Mucosa of rectum (tissue), 2 donors: ENCODE results near the gene BRAT1.
"Not testable (repeated sequence)": the region's sequence is repeated elsewhere in the genome, so short reads cannot be mapped to it uniquely, and the experiment has no call there.

ENCODE experiments used
- H3K27ac ChIP-seq, 2 donors: one replicate each; pipeline ENCODE4 v1.7.0; 2013; ENCODE audit warnings: inconsistent platforms in 2 of 2, low read depth in 2 of 2, low read length in 2 of 2
- H3K27me3 ChIP-seq, 2 donors: one replicate each; pipeline ENCODE4 v1.7.0; 2013; ENCODE audit warnings: low read length in 2 of 2; ENCODE audit not compliant: control insufficient read depth in 2 of 2, insufficient read depth in 2 of 2
- H3K36me3 ChIP-seq, 2 donors: one replicate each; pipeline ENCODE4 v1.7.0; 2013; ENCODE audit warnings: low read length in 2 of 2; ENCODE audit not compliant: control insufficient read depth in 2 of 2, insufficient read depth in 2 of 2
- H3K4me1 ChIP-seq, 2 donors: one replicate each; pipeline ENCODE4 v1.7.0; 2013; ENCODE audit warnings: low read length in 2 of 2, mild to moderate bottlenecking in 1 of 2; ENCODE audit not compliant: control insufficient read depth in 2 of 2, insufficient read depth in 2 of 2
- H3K4me3 ChIP-seq, 2 donors: one replicate each; pipeline ENCODE4 v1.7.0; 2013; ENCODE audit warnings: low read length in 2 of 2
- H3K9ac ChIP-seq, 2 donors: one replicate each; pipeline ENCODE4 v1.7.0; 2013; ENCODE audit warnings: low read length in 2 of 2, low read depth in 1 of 2, mild to moderate bottlenecking in 1 of 2
- H3K9me3 ChIP-seq, 2 donors: one replicate each; pipeline ENCODE4 v1.7.0; 2013; ENCODE audit warnings: low read length in 2 of 2; ENCODE audit not compliant: control insufficient read depth in 2 of 2
- donor health status: healthy.
- donor health status: Normal muscosa, but diverticular disease.

BRAT1 gene

DNA sequence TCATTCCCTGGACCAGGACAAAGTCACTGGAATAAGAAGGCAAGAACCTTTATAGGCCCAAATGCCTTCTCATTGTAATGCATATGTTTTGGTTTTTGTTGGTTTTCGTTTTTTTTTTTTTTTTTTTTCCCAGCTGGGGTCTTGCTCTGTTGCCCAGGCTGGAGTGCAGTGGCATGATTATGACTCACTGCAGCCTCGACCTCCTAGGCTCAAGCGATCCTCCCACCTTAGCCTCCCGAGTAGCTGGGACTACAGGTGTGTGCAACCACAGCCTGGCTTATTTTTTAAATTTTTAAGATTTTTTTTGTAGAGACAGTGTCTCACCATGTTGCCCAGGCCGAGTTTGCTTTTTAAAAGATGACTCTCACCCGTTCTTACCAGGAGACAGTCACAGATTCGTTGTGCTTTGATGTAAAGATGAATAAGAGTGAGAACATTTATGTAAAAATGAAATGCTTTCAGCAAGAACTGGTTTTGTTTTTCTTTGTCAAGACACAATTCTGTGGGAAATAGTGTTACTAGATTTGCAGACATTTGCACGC, 11.1 kb upstream of the BRAT1 start:
- Histone ChIP-seq H3K36me3 (peaks cover 1 to 8% of the 10 kb centered on the region in 2 donors), H3K9me3 (no peaks in the 10 kb centered on the region), H3K27me3 (no peaks in the 10 kb centered on the region), H3K4me1 (peaks cover 14 to 19% of the 10 kb centered on the region in 2 donors), H3K27ac (no peak overlapping the region), H3K9ac (no peak overlapping the region), H3K4me3 (no peak overlapping the region)

- Histone ChIP-seq H3K27me3 (no peaks in the 10 kb centered on the region), H3K4me1 (peaks cover 17 to 22% of the 10 kb centered on the region in 2 donors), H3K9me3 (no peaks in the 10 kb centered on the region), H3K27ac (peak overlapping the region; percentile 40 to 54), H3K9ac (peak overlapping the region in 1 of 2 donors; percentile 15), H3K4me3 (peak overlapping the region in 1 of 2 donors; percentile 7), H3K36me3 (peaks cover 0 to 7% of the 10 kb centered on the region in 2 donors)
Measured at GRCh38 chr7:2564970-2565540, 9.7 kb upstream of the BRAT1 start.

GRCh38 chr7:2563955-2564354, 8.6 kb upstream of the BRAT1 start:
- H3K9me3 ChIP-seq, H3K4me3 ChIP-seq, H3K27ac ChIP-seq, H3K36me3 ChIP-seq, H3K9ac ChIP-seq, H3K27me3 ChIP-seq: not testable (repeated sequence)
- H3K4me1 ChIP-seq = peaks cover 21 to 26% of the 10 kb centered on the region in 2 donors

DNA sequence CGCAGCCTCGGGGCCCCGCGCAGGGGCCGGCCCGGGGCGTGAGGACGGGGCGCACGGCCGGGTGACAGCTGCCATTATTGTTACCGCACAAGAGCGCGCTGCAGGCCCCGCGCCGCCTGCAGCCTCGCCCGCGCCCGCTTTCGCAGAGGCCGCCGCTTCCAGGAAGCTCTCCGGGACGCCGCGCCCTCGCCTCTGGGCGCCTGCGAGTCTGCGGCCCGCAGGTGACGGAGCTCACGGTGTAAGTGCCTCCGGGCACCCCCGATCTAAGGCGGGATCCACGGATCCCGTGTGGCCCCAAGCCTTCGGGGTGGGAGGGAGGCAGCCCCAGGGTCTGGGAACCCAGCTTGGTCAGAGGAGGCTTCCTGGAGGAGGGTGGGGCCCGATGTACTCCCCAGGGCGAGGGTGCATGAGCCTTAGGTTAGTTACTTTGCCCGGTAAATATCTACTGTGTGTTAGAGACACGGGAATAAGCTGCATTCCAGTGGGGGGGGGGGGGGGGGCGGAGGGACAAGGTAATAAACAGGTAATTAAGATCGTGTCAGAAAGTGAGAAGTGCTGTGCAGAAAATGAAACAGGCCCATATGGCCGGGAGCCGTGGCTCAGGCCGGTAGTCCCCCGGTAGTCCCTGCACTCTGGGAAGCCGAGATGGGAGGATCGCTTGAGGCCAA, 4.1 kb upstream of the BRAT1 start:
- peak overlapping the region; percentile 85 to 89 for H3K27ac ChIP-seq
- peaks cover 15 to 16% of the 10 kb centered on the region in 2 donors for H3K4me1 ChIP-seq
- H3K9ac ChIP-seq = peak overlapping the region; percentile 68 to 86
- H3K4me3 ChIP-seq = peak overlapping the region; percentile 77 to 79
- H3K27me3 ChIP-seq = no peaks in the 10 kb centered on the region
- H3K9me3 ChIP-seq = no peaks in the 10 kb centered on the region
- no peaks in the 10 kb centered on the region for H3K36me3 ChIP-seq

DNA sequence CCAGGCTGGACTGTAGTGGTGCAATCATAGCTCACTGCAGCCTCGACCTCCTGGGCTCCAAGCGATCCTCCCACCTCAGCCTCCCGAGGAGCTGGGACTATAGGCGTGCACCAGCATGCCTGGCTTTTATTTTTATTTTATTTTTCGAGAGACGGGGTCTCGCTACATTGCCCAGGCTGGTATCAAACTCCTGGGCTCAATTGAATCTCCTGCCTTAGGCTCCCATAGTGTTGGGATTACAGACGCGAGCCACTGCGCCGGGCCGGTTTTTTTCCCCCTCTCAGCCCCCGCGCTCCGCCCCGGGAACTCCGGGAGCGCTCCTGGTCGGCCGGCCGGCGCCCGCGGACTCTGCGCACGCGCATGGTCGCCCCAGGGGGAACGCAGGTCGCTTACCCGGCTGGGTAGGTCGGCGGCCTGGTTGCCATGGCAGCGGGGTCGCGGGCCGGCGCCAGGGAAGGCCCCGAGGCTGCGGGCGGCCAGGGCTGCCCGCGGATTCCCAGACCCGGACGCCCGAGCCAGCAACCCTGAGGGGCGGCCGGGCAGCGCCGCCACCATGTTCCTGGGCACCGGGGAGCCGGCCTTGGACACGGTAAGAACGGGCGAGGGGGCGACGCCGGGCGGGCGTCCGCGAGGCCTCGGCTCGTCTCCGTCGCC, 3.4 kb upstream of the BRAT1 start, which contains the start of gene IQCE:
Gene IQCE (plus strand): TSS at position 351 of the 654 bp plus-strand sequence. CDS start 203 bp downstream, at position 554.
- Histone ChIP-seq H3K4me1 (peaks cover 21% of the 10 kb centered on the region in 2 donors), H3K27ac (peak within 1 kb of the TSS; percentile 85 to 89)

GRCh38 chr7:2554661-2555111, 638 bp downstream of the BRAT1 start:
- no peaks in the 10 kb centered on the region for H3K36me3 ChIP-seq
- H3K9me3 ChIP-seq = no peaks in the 10 kb centered on the region
- H3K27me3 ChIP-seq = no peaks in the 10 kb centered on the region
- H3K4me1 ChIP-seq = peaks cover 15 to 16% of the 10 kb centered on the region in 2 donors
- peak overlapping the region; percentile 82 to 92 for H3K4me3 ChIP-seq
- peak overlapping the region in 1 of 2 donors; percentile 98 for H3K27ac ChIP-seq
- peak overlapping the region; percentile 70 to 95 for H3K9ac ChIP-seq

More for the DNA sequence above, 3.4 kb upstream of the BRAT1 start, which contains the start of gene IQCE:
- Histone ChIP-seq H3K9ac (peak within 1 kb of the TSS; percentile 68 to 86), H3K9me3 (no peaks in the 10 kb centered on the region), H3K36me3 (no peaks in the 10 kb centered on the region), H3K4me3 (peak within 1 kb of the TSS; percentile 77 to 79), H3K27me3 (no peaks in the 10 kb centered on the region)

DNA sequence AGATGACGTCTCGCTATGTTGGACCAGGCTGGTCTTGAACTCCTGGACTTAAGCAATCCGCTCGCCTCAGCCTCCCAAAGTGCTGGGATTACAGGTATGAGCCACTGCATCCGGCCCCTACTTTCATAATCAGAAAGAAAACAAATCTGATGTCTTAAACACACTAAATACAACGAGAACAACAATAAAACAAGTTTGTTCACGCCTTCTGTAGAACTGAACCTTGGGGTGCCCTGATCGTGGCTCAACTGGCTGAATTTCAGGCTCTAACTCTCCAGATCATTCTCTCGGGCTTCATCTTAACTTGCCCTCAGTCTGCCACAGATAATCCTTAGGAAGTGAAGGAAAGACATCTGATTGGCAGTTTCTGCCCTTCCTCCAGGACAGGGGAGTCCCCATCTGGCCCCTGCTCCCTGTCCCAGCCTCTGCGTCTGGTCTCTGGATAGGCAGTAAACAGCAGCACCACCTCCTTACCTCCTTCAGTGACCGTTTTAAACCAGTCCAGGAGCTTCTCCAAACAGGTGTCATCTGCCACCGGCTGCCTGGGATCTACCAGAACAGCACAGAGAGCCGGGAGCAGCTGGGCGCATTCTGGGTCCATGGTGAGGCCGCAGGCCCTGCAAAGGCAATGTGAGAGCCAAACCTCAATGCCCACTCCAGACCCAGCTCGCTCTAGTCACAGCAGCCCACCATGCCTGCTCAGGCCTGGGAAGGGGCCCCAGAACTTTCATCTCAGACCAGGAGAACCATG, 1.3 kb downstream of the BRAT1 start:
- Histone ChIP-seq H3K4me3 (peak overlapping the region; percentile 82 to 92), H3K9me3 (no peaks in the 10 kb centered on the region), H3K27ac (no peak overlapping the region), H3K36me3 (no peaks in the 10 kb centered on the region), H3K9ac (peak overlapping the region; percentile 70 to 95), H3K27me3 (no peaks in the 10 kb centered on the region), H3K4me1 (peaks cover 14 to 16% of the 10 kb centered on the region in 2 donors)

GRCh38 chr7:2553108-2553507, 2.2 kb downstream of the BRAT1 start:
- no peak overlapping the region for H3K4me3 ChIP-seq
- H3K27ac ChIP-seq = no peak overlapping the region
- H3K9ac ChIP-seq = no peak overlapping the region
- no peaks in the 10 kb centered on the region for H3K9me3 ChIP-seq
- H3K27me3 ChIP-seq = no peaks in the 10 kb centered on the region
- peaks cover 10 to 12% of the 10 kb centered on the region in 2 donors for H3K4me1 ChIP-seq
- no peaks in the 10 kb centered on the region for H3K36me3 ChIP-seq

DNA sequence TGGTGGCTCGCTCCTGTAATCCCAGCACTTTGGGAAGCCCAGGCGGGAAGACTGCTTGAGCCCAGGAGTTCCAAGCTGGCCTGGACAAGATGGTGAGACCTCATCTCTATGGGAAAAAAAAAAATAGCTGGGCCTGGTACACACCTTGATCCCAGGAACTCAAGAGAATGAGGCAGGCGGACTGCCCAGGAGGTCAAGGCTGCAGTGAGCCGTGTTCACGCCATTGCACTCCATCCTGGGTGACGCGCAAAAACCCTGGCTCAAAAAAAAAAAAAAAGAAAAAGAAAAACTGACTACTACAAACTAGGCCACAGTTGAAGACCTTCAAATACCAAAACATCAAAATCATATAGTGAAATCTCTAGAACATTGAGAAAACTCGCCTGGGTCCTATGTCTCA, 3.9 kb downstream of the BRAT1 start:
- Histone ChIP-seq H3K9ac (no peak overlapping the region), H3K27me3 (no peaks in the 10 kb centered on the region), H3K4me1 (peaks cover 10 to 12% of the 10 kb centered on the region in 2 donors), H3K27ac (no peak overlapping the region), H3K36me3 (peaks cover 3 to 11% of the 10 kb centered on the region in 2 donors), H3K4me3 (no peak overlapping the region), H3K9me3 (no peaks in the 10 kb centered on the region)
